ENCODE measurements around the gene NPAS2. TPM values are rescaled to one million over a fixed set of nuclear protein-coding genes. Genes with fewer than 3 reads are reported as not detected.
A peak's percentile ranks its signal among the peaks of the same experiment; 100 is the strongest.

The NPAS2 gene
- polyA plus RNA-seq, 2 donors: 62.7 to 70.0 TPM

DNA sequence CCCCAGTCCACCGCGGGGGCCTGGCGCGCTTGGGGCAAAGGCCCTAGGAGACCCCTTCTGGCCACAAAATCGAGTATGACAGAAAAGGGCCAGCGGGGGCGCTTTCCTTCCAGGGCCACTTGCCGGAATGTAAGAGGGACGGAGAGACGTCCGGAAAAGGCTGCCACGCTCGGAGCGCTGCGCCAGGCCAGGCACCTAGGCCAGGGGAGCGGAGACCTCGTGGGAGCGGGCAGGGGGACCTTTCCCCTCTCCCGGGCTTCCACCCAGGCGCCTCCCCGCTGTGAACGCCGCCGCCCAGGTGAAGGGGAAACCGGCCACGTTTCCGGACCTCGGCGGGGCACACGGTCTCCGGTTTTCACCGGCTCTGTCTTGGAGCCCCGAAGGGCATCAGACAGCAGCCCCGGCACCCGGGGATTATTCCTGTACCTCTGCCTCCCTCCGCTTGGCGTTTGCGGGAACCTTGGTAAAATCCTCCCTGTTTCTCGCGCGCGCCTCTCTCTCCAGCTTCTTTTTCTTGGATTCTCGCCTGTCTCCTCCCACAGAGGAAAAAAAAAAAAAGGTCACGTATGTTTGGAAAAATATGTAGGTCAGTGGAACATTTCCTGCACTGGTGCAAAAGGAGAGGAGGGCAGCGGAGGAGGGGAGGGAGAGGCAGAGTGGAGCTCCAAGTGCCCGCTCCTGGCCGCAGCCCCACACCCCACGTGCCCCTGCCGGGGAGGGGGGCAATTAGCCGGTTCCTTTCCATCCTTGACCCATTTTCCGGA lies 1.2 kb upstream of the NPAS2 start:
- Histone ChIP-seq H3K36me3 (ENCODE audit: control insufficient read depth in 2 of 2, insufficient read depth in 2 of 2, low read length in 1 of 2) (no peaks in the 10 kb centered on the region), H3K27ac (ENCODE audit: low read depth in 2 of 2, low read length in 1 of 2) (peak overlapping the region; percentile 97 to 99), H3K4me1 (ENCODE audit: control insufficient read depth in 2 of 2, insufficient read depth in 2 of 2, low read length in 1 of 2) (peaks cover 0 to 4% of the 10 kb centered on the region in 2 donors), H3K9me3 (ENCODE audit: control insufficient read depth in 2 of 2, insufficient read depth in 1 of 2, low read depth in 1 of 2, low read length in 1 of 2) (no peaks in the 10 kb centered on the region), H3K27me3 (ENCODE audit: control insufficient read depth in 1 of 2, insufficient read depth in 2 of 2, low read length in 2 of 2) (no peaks in the 10 kb centered on the region), H3K4me3 (ENCODE audit: low read depth in 1 of 2, low read length in 2 of 2) (peak overlapping the region; percentile 69 to 87)
- 1 to 3% methylated on average over 49 to 51 of the region's 51 CpGs for WGBS, 2 donors

DNA sequence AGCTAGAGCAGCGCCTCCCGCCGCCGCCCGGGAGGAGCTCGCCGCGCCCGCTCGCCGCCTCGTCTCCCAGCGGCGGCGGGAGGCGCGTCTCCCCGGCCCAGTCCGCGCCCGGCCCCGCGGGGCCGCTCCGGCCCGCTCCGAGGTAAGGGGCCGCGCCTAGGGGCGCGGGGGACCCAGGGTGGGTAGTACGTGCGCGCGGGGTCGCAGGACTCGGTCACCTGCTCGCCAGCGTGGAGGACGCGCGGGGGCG lies 259 bp downstream of the NPAS2 start:
- Histone ChIP-seq H3K4me3 (ENCODE audit: low read depth in 1 of 2, low read length in 2 of 2) (peak overlapping the region; percentile 85 to 87), H3K9me3 (ENCODE audit: control insufficient read depth in 2 of 2, insufficient read depth in 1 of 2, low read depth in 1 of 2, low read length in 1 of 2) (no peaks in the 10 kb centered on the region), H3K36me3 (ENCODE audit: control insufficient read depth in 2 of 2, insufficient read depth in 2 of 2, low read length in 1 of 2) (no peaks in the 10 kb centered on the region), H3K27me3 (ENCODE audit: control insufficient read depth in 1 of 2, insufficient read depth in 2 of 2, low read length in 2 of 2) (no peaks in the 10 kb centered on the region), H3K4me1 (ENCODE audit: control insufficient read depth in 2 of 2, insufficient read depth in 2 of 2, low read length in 1 of 2) (peaks cover 0 to 4% of the 10 kb centered on the region in 2 donors), H3K27ac (ENCODE audit: low read depth in 2 of 2, low read length in 1 of 2) (peak overlapping the region; percentile 97 to 99)
- 2 to 3% methylated on average over 9 to 43 of the region's 43 CpGs for WGBS, 2 donors

- 3% methylated on average over 60 of the region's 60 CpGs for WGBS, 2 donors
- Histone ChIP-seq H3K27ac (ENCODE audit: low read depth in 2 of 2, low read length in 1 of 2) (peak overlapping the region; percentile 97 to 99), H3K36me3 (ENCODE audit: control insufficient read depth in 2 of 2, insufficient read depth in 2 of 2, low read length in 1 of 2) (no peaks in the 10 kb centered on the region), H3K4me3 (ENCODE audit: low read depth in 1 of 2, low read length in 2 of 2) (peak overlapping the region; percentile 85 to 87), H3K27me3 (ENCODE audit: control insufficient read depth in 1 of 2, insufficient read depth in 2 of 2, low read length in 2 of 2) (no peaks in the 10 kb centered on the region), H3K9me3 (ENCODE audit: control insufficient read depth in 2 of 2, insufficient read depth in 1 of 2, low read depth in 1 of 2, low read length in 1 of 2) (no peaks in the 10 kb centered on the region), H3K4me1 (ENCODE audit: control insufficient read depth in 2 of 2, insufficient read depth in 2 of 2, low read length in 1 of 2) (peaks cover 1 to 4% of the 10 kb centered on the region in 2 donors)
These were observed 750 bp downstream of the NPAS2 start for GRCh38 chr2:100820523-100821254.

DNA sequence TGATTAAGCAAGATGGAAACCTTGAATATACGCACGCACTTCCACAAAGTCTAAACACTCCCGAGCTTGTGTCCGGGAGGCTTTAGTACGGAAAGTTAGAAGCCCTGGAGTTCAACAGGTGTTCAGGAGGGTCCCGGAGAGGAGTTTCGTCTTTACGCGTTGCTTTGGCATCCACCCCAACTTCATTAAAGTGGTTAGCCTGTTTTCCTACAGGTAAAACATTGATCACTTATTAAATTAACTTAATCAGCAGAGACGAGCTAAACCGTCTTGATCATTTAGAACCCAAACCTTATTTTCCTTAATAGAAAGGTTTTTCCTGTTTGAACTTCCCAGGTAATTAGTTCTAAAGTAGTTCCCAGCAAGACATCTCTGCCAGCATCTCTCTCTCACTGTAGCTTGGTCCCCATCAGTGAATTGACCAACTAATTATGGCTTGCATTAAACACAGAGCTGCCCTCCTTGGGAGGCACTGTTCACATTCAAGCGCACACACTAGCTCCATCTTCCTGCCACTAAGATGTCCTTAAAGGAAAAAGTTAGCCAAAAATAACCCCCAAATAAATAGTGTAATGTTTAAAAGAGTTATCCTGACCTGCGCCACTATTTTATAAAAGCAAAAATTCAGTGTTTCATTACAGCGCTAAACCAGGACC lies 1.4 kb downstream of the NPAS2 start:
- H3K36me3 ChIP-seq (ENCODE audit: control insufficient read depth in 2 of 2, insufficient read depth in 2 of 2, low read length in 1 of 2): no peaks in the 10 kb centered on the region

GRCh38 chr2:100821911-100822265 lies 1.9 kb downstream of the NPAS2 start:
- Histone ChIP-seq H3K27ac (ENCODE audit: low read depth in 2 of 2, low read length in 1 of 2) (peak overlapping the region in 1 of 2 donors; percentile 18), H3K36me3 (ENCODE audit: control insufficient read depth in 2 of 2, insufficient read depth in 2 of 2, low read length in 1 of 2) (no peaks in the 10 kb centered on the region), H3K27me3 (ENCODE audit: control insufficient read depth in 1 of 2, insufficient read depth in 2 of 2, low read length in 2 of 2) (no peaks in the 10 kb centered on the region), H3K4me3 (ENCODE audit: low read depth in 1 of 2, low read length in 2 of 2) (peak overlapping the region in 1 of 2 donors; percentile 87), H3K9me3 (ENCODE audit: control insufficient read depth in 2 of 2, insufficient read depth in 1 of 2, low read depth in 1 of 2, low read length in 1 of 2) (no peaks in the 10 kb centered on the region), H3K4me1 (ENCODE audit: control insufficient read depth in 2 of 2, insufficient read depth in 2 of 2, low read length in 1 of 2) (peaks cover 2 to 4% of the 10 kb centered on the region in 2 donors)
- 56 to 74% methylated on average over 9 of the region's 9 CpGs for WGBS, 2 donors

More for the DNA sequence above, 1.4 kb downstream of the NPAS2 start:
- 37 to 40% methylated on average over 14 of the region's 14 CpGs for WGBS, 2 donors
- H3K27me3 ChIP-seq (ENCODE audit: control insufficient read depth in 1 of 2, insufficient read depth in 2 of 2, low read length in 2 of 2): no peaks in the 10 kb centered on the region
- no peaks in the 10 kb centered on the region for H3K9me3 ChIP-seq (ENCODE audit: control insufficient read depth in 2 of 2, insufficient read depth in 1 of 2, low read depth in 1 of 2, low read length in 1 of 2)
- peak overlapping the region; percentile 97 to 99 for H3K27ac ChIP-seq (ENCODE audit: low read depth in 2 of 2, low read length in 1 of 2)
- peak overlapping the region; percentile 24 to 87 for H3K4me3 ChIP-seq (ENCODE audit: low read depth in 1 of 2, low read length in 2 of 2)
- H3K4me1 ChIP-seq (ENCODE audit: control insufficient read depth in 2 of 2, insufficient read depth in 2 of 2, low read length in 1 of 2): peaks cover 2 to 4% of the 10 kb centered on the region in 2 donors

DNA sequence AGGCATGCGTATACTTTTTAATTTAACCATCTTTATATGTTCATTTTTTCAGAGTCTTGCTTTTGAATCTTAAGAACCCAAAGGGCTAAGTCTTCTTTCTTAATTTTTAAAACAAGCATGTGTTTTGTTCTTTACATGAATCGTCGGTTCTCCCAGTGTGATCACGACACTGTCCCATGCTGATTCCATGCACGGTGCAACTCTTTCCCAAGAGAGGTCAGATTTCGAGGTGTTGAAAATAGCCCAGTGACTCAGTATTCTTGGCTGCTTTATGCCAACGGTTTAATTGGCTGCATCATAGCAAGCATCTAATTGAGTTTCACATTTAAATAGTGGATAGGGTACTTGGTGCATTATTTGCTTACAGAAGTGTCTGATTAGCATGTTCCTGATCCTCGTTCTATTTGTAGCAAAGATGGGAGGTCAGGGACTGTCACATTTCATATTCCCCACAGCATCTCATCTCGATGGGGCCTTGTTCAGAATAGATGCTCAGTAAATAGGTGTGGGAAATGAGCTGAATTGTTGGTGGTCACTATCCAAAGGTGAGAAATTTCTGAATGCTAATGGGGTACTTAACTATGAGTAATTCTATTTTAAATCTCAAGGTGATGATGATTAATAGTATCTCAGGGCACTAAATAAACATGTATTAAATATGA lies 2.8 kb downstream of the NPAS2 start:
- H3K4me1 ChIP-seq (ENCODE audit: control insufficient read depth in 2 of 2, insufficient read depth in 2 of 2, low read length in 1 of 2): peaks cover 2 to 4% of the 10 kb centered on the region in 2 donors
- no peak overlapping the region for H3K27ac ChIP-seq (ENCODE audit: low read depth in 2 of 2, low read length in 1 of 2)
- no peaks in the 10 kb centered on the region for H3K36me3 ChIP-seq (ENCODE audit: control insufficient read depth in 2 of 2, insufficient read depth in 2 of 2, low read length in 1 of 2)
- 48% methylated on average over 9 of the region's 9 CpGs for whole genome bisulfite sequencing, 2 donors
- H3K4me3 ChIP-seq (ENCODE audit: low read depth in 1 of 2, low read length in 2 of 2): no peak overlapping the region
- no peaks in the 10 kb centered on the region for H3K27me3 ChIP-seq (ENCODE audit: control insufficient read depth in 1 of 2, insufficient read depth in 2 of 2, low read length in 2 of 2)
- no peaks in the 10 kb centered on the region for H3K9me3 ChIP-seq (ENCODE audit: control insufficient read depth in 2 of 2, insufficient read depth in 1 of 2, low read depth in 1 of 2, low read length in 1 of 2)

GRCh38 chr2:100823665-100824438 lies 3.9 kb downstream of the NPAS2 start:
- no peak overlapping the region for H3K4me3 ChIP-seq (ENCODE audit: low read depth in 1 of 2, low read length in 2 of 2)
- no peaks in the 10 kb centered on the region for H3K36me3 ChIP-seq (ENCODE audit: control insufficient read depth in 2 of 2, insufficient read depth in 2 of 2, low read length in 1 of 2)
- peaks cover 0 to 2% of the 10 kb centered on the region in 2 donors for H3K4me1 ChIP-seq (ENCODE audit: control insufficient read depth in 2 of 2, insufficient read depth in 2 of 2, low read length in 1 of 2)
- H3K27me3 ChIP-seq (ENCODE audit: control insufficient read depth in 1 of 2, insufficient read depth in 2 of 2, low read length in 2 of 2): no peaks in the 10 kb centered on the region
- H3K27ac ChIP-seq (ENCODE audit: low read depth in 2 of 2, low read length in 1 of 2): no peak overlapping the region
- WGBS, 2 donors: 73 to 91% methylated on average over 6 of the region's 6 CpGs
- H3K9me3 ChIP-seq (ENCODE audit: control insufficient read depth in 2 of 2, insufficient read depth in 1 of 2, low read depth in 1 of 2, low read length in 1 of 2): no peaks in the 10 kb centered on the region

GRCh38 chr2:100824842-100825241 lies 4.9 kb downstream of the NPAS2 start:
- peaks cover 0 to 2% of the 10 kb centered on the region in 2 donors for H3K4me1 ChIP-seq (ENCODE audit: control insufficient read depth in 2 of 2, insufficient read depth in 2 of 2, low read length in 1 of 2)
- H3K27me3 ChIP-seq (ENCODE audit: control insufficient read depth in 1 of 2, insufficient read depth in 2 of 2, low read length in 2 of 2): no peaks in the 10 kb centered on the region
- no peak overlapping the region for H3K27ac ChIP-seq (ENCODE audit: low read depth in 2 of 2, low read length in 1 of 2)
- no peak overlapping the region for H3K4me3 ChIP-seq (ENCODE audit: low read depth in 1 of 2, low read length in 2 of 2)
- 91 to 92% methylated on average over 5 of the region's 5 CpGs for WGBS, 2 donors
- no peaks in the 10 kb centered on the region for H3K36me3 ChIP-seq (ENCODE audit: control insufficient read depth in 2 of 2, insufficient read depth in 2 of 2, low read length in 1 of 2)
- H3K9me3 ChIP-seq (ENCODE audit: control insufficient read depth in 2 of 2, insufficient read depth in 1 of 2, low read depth in 1 of 2, low read length in 1 of 2): no peaks in the 10 kb centered on the region

GRCh38 chr2:100826494-100826893 lies 6.6 kb downstream of the NPAS2 start:
- 64 to 85% methylated on average over 2 of the region's 2 CpGs for WGBS, 2 donors
- peaks cover 0 to 2% of the 10 kb centered on the region in 2 donors for H3K4me1 ChIP-seq (ENCODE audit: control insufficient read depth in 2 of 2, insufficient read depth in 2 of 2, low read length in 1 of 2)
- no peaks in the 10 kb centered on the region for H3K36me3 ChIP-seq (ENCODE audit: control insufficient read depth in 2 of 2, insufficient read depth in 2 of 2, low read length in 1 of 2)
- H3K27ac ChIP-seq (ENCODE audit: low read depth in 2 of 2, low read length in 1 of 2): no peak overlapping the region
- H3K27me3 ChIP-seq (ENCODE audit: control insufficient read depth in 1 of 2, insufficient read depth in 2 of 2, low read length in 2 of 2): no peaks in the 10 kb centered on the region
- H3K4me3 ChIP-seq (ENCODE audit: low read depth in 1 of 2, low read length in 2 of 2): no peak overlapping the region
- no peaks in the 10 kb centered on the region for H3K9me3 ChIP-seq (ENCODE audit: control insufficient read depth in 2 of 2, insufficient read depth in 1 of 2, low read depth in 1 of 2, low read length in 1 of 2)
